OCI-LY3 (cell line): ENCODE measurements around the gene PLEKHS1.

ENCODE experiments used
- CTCF ChIP-seq: fragments of 200-600, 300-600 bp; sonication (generic); IDR thresholded peaks from 2 replicates; pipeline ENCODE4 v1.5.1; 2014; ENCODE audit warnings: antibody characterized with exemption, low read length, low read depth
- EZH2phosphoT487 ChIP-seq: fragments of 200-600 bp; shearing (Covaris generic); IDR thresholded peaks from 2 replicates; pipeline ENCODE4 v1.6.1; 2018; ENCODE audit warnings: antibody characterized with exemption, mixed run types, low read depth

GRCh38 chr10:113709221-113709838 lies 42.2 kb upstream of the PLEKHS1 start:
- TF ChIP-seq CTCF (no peak), EZH2phosphoT487 (no peak)
